GM12891 (cell line): ENCODE data around the gene NR5A1.

Experiments used
- POLR2A ChIP-seq: IDR thresholded peaks from 2 replicates; pipeline ENCODE4 v1.6.1; 2011; ENCODE audit warnings: low read depth, low read length, control low read depth
- POLR2AphosphoS5 ChIP-seq: IDR thresholded peaks from 2 replicates; pipeline ENCODE4 v1.6.1; 2011; ENCODE audit warnings: low read depth, low read length, control low read depth
- POU2F2 ChIP-seq: IDR thresholded peaks from 2 replicates; pipeline ENCODE4 v1.6.1; 2011; ENCODE audit warnings: low read depth, mild to moderate bottlenecking, control low read depth, low read length, moderate library complexity

DNA sequence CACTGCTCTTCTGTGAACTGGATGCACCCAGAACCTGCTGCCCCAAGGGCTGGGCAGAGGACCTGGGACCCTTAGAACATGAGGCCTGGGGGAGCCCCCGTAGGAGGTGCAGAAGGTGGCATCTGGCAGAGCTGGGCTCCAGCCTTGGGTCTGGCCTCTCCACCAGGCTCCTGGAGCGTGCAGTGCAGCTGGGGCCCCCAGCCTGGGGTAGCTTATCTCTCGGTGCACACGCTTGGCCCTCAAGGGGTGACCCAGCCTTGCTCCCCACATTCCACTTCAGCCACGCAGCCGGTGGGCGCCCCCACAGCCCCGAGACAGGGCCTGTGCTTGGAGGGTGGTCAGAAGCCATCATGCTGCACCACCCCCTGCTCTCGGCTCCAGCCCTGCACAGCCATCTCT is 5.6 kb upstream of the NR5A1 start:
- TF ChIP-seq POLR2AphosphoS5 = no peak
- TF ChIP-seq POLR2A = no peak
- TF ChIP-seq POU2F2 = no peak
